HG03025 (cell line): Measurements from ENCODE around the gene MYO7A.

ENCODE experiments used
- ATAC-seq: cut with Tn5 transposase; IDR thresholded peaks from one replicate; pipeline ENCODE4 v1.9.1; 2021; ENCODE audit warnings: mild to moderate bottlenecking, moderate library complexity; ENCODE audit not compliant: unreplicated experiment, low FRiP score

MYO7A gene

GRCh38 chr11:77127920-77128691, at the start of gene MYO7A:
TSS of gene MYO7A (plus strand) at chr11:77128246. CDS start at chr11:77130635, 2,389 bp downstream.
- ATAC-seq = no peak

GRCh38 chr11:77079666-77080065, 48.4 kb upstream of the MYO7A start:
- ATAC-seq = no peak

- no peak for ATAC-seq
These were observed 47.3 kb upstream of the MYO7A start for GRCh38 chr11:77080643-77081210.

- ATAC-seq = no peak
These were observed 46.6 kb upstream of the MYO7A start for GRCh38 chr11:77081381-77081851.

- no peak for ATAC-seq
These were observed 45.8 kb upstream of the MYO7A start for GRCh38 chr11:77081976-77082836.

- ATAC-seq = no peak
These were observed 45.0 kb upstream of the MYO7A start for GRCh38 chr11:77082838-77083565.

GRCh38 chr11:77083566-77084245, 44.3 kb upstream of the MYO7A start:
- ATAC-seq = no peak

- ATAC-seq = no peak
These were observed 43.4 kb upstream of the MYO7A start for GRCh38 chr11:77084581-77085191.

- no peak for ATAC-seq
These were observed 42.4 kb upstream of the MYO7A start for GRCh38 chr11:77085652-77086051.

- no peak for ATAC-seq
These were observed 41.2 kb upstream of the MYO7A start for GRCh38 chr11:77086521-77087472.

GRCh38 chr11:77087723-77088225, 40.3 kb upstream of the MYO7A start:
- ATAC-seq = no peak

- no peak for ATAC-seq
These were observed 39.6 kb upstream of the MYO7A start for GRCh38 chr11:77088236-77089003.

- no peak for ATAC-seq
These were observed 39.0 kb upstream of the MYO7A start for GRCh38 chr11:77089004-77089545.

- ATAC-seq = no peak
These were observed 38.0 kb upstream of the MYO7A start for GRCh38 chr11:77090046-77090372.

- no peak for ATAC-seq
These were observed 37.5 kb upstream of the MYO7A start for GRCh38 chr11:77090373-77091111.

GRCh38 chr11:77091146-77091940, 36.7 kb upstream of the MYO7A start:
- peak; percentile 65 for ATAC-seq
